RPMI8226 (cell line): ENCODE measurements around the gene HPCAL1.

Experiments used
- DNase-seq: peaks from one replicate; pipeline ENCODE4 v3.0.0-alpha.2; 2015

HPCAL1 gene

DNA sequence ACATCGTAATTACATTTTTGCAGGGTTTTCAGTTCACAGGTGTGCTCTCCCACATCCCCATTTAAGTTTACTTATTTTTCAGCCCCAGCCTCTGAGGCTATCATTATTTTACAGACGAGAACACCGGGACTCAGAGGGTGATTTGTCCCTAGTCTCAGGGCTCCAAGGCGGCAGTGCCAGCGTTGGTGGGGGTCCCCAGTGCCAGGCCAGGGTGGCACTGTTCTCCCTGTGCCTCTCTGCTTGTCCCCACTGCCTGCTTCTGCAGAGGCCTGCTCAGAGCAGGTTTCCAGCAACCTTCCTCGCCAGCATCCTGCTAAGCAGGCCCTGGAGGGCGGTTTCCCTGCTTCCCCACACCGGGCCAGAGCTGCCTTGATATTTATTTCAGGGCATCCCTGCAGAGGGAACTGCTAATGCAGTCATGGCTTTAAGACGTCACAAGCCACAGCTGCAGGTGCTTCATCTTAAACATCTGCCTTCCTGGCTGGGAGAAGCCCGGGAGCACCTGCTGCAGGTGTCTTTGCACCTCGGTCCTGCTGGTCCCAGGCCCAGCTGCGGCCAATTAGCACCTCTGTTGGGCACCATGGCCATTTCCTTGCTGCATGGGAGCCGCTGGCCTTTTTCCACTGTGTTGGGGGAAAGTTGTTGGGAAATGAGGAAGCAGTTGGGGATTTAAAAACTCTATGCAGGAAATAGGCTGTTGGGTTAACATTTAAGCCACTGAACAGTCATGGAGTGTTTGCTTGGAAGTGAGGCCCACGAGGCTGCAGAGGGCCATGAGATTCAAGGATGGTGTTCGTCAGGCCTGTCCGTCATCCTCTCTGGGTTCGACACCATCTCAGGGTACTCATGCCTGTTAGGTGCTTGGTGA is 22.8 kb downstream of the HPCAL1 start:
- DNase-seq, result peak; percentile 93

DNA sequence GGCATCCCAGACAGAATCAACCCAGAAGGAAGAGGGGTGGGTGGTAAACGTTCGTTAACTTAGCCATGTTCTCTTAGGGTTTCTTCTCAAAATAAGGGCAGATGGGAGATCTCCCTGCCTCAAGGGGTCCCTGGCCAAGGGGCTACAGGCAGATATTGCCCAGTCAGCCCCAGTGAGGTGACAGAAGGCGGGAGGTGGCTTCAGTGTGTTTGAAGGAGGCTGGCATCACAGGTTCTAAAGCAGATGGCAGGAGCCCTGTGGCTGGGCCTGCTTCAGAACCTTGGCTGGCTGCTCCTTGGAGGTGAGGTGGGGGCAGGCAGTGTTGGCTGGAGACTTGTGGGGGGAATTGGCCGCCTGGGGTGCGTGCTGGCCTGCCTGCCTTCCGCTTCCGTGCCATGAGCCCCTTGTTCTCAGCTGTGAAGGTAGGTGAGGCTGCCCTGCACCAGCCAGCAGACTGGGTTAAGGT is 23.5 kb downstream of the HPCAL1 start:
- DNase-seq, result peak; percentile 24

DNA sequence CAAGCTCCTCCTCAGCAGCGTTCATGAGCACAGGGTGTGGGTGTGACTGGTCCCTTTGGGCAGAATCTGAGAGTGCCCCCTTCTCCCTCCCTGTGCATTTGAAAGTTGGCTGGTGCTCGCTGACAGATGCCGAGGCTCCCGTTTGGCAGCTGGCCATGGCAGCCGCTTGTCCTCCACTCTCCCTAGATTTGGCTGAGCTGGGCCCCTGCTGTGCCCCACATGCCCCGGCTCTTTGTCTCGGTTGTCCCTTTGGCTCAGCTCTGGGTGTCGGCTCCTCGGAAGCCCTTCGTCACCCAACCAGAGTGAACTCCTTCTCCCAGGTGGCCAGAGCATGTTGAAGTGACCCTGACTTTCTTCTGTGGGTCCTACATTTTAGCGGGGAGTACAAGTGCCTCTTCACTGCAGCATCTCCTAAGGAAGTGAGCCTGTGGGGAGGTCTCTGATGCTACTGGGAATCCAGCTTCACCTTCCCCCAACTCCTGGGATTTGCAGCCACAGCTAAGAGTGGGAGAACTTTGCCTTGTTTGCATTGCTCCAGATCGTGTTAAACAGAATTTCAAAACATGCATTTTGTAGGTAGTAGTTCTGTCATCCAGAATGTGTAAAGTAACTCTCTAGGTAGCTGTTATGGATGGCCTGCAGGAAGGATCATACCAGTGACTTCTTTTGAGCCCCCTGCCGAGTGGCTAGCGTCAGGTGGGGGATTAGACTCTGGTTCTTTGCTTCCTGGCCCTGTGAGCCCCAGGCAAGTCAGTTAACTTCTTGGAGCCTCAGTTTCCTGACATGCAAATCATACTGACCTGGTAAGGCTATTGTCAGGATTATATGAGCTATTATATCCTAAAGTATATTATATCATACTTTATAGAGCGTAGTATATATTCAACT is 24.2 kb downstream of the HPCAL1 start:
- peak; percentile 93 for DNase-seq

DNA sequence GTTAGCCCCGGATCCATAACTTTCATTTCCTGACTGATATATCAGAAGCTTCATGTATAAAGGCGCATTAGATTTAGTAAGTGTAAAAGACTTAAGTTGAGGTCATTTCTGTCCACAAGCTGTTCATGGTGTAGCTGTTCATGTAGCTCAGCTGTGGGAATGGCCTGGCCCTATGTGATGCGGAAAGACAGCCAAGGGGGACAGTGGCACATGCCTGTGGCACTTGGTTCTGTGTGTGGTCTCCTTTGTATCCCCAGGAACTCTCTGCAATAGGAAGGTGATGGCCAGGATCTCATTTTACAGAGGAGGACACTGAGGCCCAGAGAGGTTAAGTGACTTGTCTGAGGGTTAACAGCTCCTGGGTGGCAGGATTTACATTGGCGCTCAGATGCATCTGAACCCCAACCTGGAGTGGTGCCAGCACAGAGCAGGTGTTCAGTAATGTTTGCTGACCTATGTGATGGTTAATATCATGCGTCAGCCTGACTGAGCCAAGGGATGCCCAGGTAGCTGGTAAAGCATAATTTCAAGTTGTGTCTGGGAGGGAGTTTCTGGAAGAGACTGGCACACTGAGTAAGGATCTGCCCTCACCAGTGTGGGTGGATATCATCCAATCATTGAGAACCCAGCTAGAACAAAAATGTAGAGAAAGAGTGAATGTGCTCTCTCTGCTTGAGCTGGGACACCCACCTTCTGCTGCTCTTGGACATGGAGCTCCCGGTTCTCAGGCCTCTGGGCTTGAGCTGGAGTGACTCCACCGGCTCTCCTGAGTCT is 25.4 kb downstream of the HPCAL1 start:
- peak; percentile 92 for DNase-seq

DNA sequence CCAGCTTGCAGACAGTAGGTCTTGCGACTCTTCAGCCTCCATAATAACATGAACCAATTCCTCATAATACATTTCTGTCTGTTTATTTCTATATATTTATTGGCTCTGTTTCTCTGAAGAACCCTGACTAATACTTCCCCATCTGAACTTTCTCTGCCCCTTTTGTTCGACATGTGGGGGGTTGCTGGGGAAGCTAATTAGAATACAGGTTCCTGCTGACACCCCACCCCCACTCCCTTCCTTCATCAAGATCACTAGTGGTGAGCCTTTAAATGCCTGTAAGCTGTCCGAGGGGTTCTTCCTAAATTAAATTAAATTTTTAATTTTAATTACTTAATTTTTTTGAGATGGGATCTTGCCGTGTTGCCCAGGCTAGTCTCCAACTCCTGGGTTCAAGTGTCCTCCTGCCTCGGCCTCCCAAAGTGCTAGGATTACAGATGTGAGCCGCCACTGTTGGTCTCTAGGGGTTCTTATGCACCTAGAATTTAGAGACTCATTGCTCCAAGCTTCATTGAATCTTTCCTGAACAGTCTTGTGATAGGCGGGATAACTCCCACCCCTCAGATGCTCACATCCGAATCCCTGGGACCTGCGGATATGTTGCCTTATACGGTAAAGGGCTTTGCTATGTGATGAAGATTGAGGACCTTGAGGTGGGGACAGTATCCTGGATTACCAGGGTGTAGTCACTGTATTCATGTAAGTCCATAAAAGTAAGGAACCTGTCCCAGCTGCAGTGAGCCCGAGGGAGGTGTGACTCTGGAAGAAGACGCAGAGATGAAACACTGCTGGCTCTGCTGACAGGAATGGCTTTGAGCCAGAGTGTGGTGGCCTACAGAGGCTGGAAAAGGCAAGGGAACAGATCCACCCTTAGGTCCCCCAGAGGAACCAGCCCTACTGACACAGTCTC is 26.2 kb downstream of the HPCAL1 start:
- DNase-seq, result no peak

DNA sequence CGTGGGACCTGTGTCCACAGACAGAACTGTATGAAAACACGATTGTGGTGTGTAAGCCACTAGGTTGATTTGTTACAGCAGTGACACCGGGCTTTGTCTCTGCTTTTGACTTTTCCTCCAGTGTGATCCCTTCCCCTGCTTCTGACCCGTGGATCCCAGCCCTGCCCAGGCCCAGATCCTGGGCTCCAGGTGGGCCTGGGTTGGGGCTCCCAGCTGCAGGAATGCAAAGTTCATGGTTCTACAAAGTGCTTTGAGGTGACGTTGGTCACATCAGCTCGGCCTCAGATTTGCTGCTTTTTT is 26.8 kb downstream of the HPCAL1 start:
- no peak for DNase-seq

DNA sequence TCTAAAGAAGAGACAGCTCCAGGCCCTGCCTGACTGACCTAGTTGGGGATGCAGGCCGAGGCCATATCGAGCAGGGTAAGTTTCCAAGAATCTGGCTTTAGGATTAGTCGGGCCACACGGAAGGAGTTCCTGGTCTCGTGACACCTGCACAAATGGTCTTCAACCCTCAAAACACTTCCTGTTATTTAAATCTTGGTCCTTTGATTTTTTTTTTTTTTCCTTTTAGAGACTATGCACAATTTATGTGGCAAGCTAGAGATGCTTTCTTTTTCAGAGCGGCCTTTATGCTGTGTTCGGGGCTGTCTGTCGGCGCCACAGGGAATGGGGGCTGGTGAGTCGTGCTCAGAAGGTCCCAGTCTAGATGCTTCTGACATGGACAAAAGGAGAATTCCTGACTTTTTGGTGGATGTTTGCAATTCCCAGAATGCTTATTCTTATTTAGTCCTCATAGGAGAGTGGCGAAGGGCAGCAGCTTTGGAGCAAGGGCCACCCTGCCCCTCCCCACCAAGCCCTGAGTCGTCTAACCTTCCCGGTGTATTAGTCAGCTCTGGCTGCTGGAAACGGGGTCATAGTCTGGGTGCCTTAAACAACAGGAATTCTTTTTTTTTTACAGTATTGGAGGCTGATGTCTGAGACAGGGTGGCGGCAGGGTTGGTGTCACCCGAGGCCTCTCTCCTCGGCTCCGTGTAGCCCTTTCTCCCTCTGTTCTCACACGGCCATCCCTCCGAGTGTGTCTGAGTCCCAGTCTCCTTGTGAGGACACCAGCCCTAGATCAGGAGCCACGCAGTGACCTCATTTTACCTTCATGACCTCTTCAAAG is 27.4 kb downstream of the HPCAL1 start:
- no peak for DNase-seq

DNA sequence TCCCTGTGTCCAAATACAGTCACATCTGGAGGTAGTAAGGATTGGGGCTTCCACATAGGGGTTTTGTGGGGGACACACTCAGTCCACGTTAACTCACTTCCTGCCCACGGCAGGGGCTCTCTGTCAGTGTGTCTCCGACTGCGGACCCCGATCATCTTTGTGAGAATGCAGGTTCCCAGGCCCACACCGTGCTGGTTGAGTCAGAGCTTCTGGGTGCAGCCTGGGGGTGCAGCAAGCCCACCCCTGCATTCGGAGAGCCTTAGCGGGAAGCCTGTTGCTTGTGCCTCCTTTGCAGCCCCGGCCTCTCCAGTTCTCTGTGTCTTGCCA is 28.0 kb downstream of the HPCAL1 start:
- DNase-seq, result no peak

DNA sequence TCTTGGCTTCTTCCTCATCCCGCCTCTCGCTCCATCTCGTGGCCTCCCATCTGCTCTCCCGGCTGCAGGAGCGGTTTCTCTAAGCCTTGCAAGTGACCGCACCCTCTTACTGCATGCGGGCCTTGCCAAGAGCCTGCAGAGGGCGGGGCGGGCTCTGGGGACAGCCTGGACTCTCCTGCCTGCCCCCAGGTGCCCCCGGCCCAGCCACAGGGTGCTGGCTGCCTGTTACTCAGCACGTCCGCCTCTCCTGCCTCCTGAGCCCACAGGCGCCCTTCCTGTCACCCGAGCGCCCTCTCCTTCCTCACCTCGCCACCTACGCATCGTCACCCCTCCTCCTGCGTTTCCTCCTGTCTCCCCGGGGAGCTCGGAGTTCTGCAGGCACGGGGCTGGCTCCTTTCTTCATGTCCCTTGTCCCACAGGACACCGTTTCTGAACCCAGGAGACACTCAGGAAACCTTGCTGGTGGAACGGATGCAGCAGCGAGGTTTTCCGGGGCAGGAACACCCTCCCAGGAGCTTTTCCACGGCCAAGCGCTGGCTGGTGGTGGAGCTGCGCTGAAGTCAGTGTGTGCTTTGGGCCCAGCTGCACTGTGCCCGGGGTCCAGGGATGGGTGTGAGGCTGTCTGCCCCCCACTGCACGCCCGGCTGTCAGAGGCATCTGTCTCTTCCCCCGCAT is 28.5 kb downstream of the HPCAL1 start:
- DNase-seq, result no peak

DNA sequence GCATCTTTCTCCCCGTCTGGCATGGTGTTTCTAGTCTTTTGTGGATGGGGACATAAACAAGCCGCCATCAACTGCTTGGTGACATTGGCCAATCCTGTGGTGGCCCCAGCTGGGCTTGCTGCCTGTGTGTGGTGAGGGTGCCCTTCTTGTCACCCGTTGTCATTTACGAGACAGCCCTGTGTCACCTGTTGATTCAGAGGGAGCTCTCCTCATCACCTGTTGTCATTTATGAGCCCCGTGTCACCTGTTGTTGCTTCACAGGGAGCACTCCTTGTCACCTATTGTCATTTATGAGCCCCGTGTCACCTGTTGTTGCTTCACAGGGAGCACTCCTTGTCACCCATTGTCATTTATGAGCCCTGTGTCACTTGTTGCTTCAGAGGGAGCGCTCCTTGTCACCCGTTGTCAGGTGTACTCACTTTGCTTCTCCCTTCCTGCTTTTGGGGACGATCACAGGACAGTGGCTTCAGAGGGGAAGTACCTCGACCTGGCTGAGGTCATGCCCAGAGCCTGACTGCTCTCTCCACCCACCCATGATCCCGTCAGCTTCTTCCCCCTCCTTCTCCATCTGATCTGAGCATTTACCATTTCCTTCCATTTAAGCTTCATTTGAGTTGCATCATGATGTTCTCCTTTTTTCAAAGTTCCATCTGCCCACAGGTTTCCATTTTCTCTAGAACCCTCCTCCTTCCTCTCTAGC is 29.1 kb downstream of the HPCAL1 start:
- DNase-seq, result no peak

DNA sequence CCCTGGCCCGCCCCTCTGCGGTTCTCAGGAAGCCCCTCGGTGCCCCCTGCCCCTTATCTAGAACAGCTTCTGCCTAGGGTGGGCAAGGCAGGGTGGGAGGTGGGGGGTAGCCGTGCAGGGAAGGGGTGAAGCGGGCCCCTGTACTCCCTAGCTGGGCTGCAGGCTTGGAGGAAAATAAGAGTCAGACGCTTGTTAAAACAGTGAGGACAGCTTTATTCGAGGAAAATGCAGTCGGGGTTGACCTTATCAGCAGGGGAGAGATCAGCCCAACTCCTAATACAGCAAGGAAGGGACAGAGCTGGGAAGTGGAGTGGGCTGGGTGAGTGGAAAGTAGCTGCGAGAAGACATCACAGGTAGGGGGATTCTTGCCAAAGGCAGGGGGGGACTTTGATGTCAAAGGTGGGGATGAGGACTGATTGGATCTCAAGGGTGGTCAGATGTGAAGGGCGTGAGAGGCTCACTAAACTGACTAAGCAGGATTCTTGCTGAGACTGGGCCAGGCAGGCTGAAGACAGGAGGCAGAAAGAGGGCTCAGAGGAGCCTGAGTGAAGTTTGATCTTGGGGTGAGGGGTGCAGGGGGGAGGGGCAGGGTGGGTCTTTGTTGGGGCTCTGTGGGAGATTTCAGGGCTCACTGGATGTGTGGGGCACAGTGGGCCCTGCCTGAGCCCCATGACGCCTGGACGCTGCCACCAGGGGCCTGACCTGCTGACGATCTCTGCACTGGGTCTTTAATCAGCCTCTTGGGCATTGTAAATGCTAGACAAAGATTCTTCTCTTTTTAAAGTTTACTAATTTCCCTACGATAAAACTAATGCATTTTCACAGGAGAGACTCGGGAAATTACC is 29.9 kb downstream of the HPCAL1 start:
- DNase-seq, result no peak

DNA sequence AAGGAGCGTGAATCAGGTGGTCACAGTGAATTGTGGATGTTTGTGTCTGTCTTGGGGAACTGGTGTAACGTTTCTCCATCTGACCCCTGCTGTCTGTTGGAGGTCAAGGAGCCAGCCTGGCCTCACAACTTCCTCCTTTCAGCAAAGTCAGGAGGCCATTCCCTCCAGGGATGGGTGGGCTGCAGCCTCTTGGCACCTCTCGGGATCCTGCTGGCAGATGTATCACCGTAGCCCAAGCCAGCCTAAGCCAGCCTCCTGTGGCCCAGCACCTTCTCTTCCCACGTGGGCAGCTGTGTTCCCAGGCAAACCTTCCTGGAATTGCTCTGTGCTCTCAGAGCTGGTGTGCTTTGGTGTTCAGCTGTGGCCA is 30.5 kb downstream of the HPCAL1 start:
- DNase-seq, result no peak

DNA sequence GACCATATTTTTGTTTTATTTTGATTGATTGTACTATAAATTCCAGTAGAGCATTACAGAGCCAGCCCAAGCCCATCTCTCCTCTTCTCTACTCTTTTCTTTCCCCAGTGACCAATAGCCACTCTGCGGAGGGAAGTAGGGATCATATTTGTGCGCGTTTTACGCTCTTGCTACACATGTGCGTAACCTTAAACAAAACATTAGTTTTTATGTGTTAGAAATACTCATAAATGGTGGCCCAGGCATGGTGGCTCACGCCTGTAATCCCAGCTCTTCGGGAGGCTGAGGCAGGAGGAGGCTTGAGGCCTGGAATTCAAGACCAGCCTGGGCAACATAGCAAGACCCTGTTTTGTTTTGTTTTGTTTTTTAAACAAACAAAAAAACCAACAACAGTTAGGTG is 31.3 kb downstream of the HPCAL1 start:
- no peak for DNase-seq

DNA sequence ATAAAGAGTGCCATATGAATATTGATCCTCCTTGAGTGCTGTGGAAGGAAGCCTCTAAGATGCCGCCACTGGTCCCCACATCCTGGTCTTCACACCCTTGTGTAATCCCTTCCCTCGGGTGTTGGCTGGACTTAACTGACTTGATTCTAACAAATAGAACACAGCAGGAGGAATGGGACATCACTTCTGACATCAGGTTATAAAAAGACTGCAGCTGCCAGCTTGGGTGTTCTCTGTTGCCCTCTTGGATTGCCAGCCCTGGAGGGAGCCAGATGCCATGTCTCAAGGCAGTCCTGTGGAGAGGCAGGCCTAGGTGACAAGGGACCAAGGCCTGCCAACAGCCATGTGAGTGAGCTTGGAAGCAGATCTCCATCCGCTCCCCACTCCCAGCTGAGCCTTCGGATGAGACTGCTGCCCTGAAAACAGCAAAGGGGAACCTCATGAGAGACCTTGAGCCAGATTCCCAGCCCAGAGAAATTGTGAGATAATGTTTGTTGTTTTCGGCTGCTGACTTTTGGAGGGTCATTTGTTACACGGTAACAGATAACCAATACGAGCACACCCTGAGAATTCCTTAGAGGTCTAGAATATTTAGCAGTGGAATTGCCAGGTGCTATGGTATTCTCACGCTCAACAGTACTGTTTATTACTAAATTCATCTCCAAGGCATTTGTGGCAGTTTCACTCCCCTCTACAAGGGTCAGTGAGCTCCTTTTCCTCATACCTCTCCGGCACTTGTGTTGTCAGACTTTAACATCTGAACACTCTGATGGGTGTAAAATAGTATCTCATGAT is 32.5 kb downstream of the HPCAL1 start:
- DNase-seq, result no peak

DNA sequence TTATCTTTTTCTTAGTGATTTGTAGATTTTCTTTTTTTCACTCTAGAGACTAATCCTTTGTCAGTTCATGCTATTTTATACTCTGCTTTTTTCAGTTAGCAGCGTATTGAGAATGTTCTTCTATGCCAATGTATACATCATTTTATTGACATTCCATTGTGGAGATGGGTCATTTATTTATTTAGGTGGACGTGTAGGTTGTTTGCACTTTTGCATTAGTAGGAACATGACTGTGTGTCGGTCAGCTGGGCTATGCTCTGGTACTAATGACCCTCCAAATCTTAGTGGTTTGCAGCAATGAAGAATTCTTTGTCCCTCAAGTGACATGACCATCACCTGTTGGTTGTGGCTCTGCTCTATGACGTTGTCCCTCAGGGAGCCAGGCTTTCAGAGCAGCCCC is 33.6 kb downstream of the HPCAL1 start:
- no peak for DNase-seq

DNA sequence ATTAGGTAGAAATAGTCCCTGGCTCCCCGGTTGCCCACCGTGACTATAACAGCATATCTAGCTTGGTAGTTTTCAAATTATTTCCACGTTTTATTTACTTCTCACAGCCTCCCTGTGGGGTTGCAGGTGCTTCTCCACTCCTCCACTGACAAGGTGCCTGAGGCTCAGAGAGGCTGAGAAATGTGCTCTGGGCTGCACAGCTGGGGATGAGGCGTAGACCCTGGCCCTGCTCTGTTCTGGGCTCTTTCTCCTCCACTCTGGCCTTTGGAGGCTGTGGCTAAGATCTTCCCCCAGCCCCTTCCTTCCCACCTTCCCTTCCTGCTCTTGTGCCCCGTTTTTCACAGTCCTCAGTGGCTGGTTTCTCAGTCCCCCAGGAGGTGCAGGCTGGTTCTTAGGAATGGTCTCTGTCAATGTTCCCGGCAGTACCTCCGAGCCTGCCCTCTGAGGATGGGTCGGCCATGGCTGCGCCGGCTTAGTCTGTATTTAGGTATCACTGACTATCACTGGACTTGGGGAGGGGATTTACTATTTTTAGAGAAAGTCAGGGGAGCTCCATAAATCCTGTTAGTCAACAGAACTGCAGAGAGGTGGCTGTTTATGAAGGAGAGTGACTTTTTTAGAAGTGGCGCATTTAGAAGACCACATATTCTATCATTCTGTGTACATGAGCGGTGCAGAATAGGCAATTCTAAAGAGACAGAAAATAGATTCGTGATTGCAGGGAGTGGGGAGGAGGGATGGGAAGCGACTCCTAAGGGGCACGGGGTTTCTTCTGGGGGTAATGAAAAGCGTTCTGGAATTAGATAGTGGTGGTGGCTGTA is 35.0 kb downstream of the HPCAL1 start:
- no peak for DNase-seq
